LNCaP clone FGC (cell line): Measurements from ENCODE around the gene WEE2.
"Not testable (repeated sequence)": the region's sequence is repeated elsewhere in the genome, so short reads cannot be mapped to it uniquely, and the experiment has no call there.

Source experiments
- DNase-seq: peaks from one replicate; pipeline ENCODE4 v3.0.0-alpha.2; 2011; ENCODE audit warnings: low read depth
- H3K4me3 ChIP-seq: 2 replicates; pipeline ENCODE4 v1.5.1; 2011; ENCODE audit warnings: mild to moderate bottlenecking, low read depth, low read length, control low read depth
- CTCF ChIP-seq: IDR thresholded peaks from 2 replicates; pipeline ENCODE4 v1.5.1; 2012; ENCODE audit warnings: mild to moderate bottlenecking; ENCODE audit not compliant: control insufficient read depth, insufficient read depth; ENCODE audit errors: extremely low read depth

WEE2 gene

GRCh38 chr7:141676618-141677017 is 31.5 kb upstream of the WEE2 start:
- H3K4me3 ChIP-seq = no peak overlapping the region
- DNase-seq = no peak
- no peak for TF ChIP-seq CTCF

- no peak overlapping the region for H3K4me3 ChIP-seq
- DNase-seq = no peak
- TF ChIP-seq CTCF = no peak
Observed at GRCh38 chr7:141679014-141679413, 29.1 kb upstream of the WEE2 start.

GRCh38 chr7:141685285-141686023 is 22.7 kb upstream of the WEE2 start:
- no peak overlapping the region for H3K4me3 ChIP-seq
- no peak for DNase-seq
- TF ChIP-seq CTCF = no peak

- DNase-seq = no peak
- TF ChIP-seq CTCF = no peak
- H3K4me3 ChIP-seq = no peak overlapping the region
Observed at GRCh38 chr7:141686074-141686473, 22.1 kb upstream of the WEE2 start.

- DNase-seq = no peak
- TF ChIP-seq CTCF = no peak
- no peak overlapping the region for H3K4me3 ChIP-seq
Observed at GRCh38 chr7:141686670-141687069, 21.5 kb upstream of the WEE2 start.

GRCh38 chr7:141688043-141688442 is 20.1 kb upstream of the WEE2 start:
- DNase-seq = no peak
- TF ChIP-seq CTCF = no peak
- no peak overlapping the region for H3K4me3 ChIP-seq

GRCh38 chr7:141689072-141689825 is 18.9 kb upstream of the WEE2 start:
- DNase-seq = not testable (repeated sequence)

More at GRCh38 chr7:141689072-141689825, 18.9 kb upstream of the WEE2 start:
- not testable (repeated sequence) for H3K4me3 ChIP-seq
